LNCAP (cell line): ENCODE measurements around the gene ADGRA1.

ENCODE experiments used
- CTCF ChIP-seq: fragments of 450-650 bp; IDR thresholded peaks from 2 replicates; pipeline ENCODE4 v1.5.1; 2017; ENCODE audit warnings: mild to moderate bottlenecking

The ADGRA1 gene

GRCh38 chr10:133094866-133095265 lies 7.1 kb downstream of the ADGRA1 start:
- no peak for TF ChIP-seq CTCF

DNA sequence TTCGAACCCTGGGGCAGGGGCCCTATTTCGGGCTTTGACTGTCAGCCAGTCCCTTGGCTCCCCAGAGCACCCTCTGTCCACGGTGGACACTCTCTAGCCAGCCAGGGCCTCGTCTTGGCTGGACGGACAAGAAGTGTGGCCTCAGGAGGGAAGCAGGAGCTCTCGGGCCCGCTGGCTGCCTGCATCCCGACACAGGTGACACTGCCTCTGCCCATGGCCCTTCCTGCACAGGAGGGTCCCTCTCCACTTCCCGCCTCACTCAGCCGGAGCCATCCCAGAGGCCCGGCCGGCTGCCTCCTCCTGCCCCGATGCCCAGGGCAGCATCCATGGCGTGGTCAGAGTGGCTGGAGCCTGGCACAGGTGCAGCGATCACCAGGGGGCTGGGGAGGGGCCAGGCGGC lies 7.9 kb downstream of the ADGRA1 start:
- no peak for TF ChIP-seq CTCF

DNA sequence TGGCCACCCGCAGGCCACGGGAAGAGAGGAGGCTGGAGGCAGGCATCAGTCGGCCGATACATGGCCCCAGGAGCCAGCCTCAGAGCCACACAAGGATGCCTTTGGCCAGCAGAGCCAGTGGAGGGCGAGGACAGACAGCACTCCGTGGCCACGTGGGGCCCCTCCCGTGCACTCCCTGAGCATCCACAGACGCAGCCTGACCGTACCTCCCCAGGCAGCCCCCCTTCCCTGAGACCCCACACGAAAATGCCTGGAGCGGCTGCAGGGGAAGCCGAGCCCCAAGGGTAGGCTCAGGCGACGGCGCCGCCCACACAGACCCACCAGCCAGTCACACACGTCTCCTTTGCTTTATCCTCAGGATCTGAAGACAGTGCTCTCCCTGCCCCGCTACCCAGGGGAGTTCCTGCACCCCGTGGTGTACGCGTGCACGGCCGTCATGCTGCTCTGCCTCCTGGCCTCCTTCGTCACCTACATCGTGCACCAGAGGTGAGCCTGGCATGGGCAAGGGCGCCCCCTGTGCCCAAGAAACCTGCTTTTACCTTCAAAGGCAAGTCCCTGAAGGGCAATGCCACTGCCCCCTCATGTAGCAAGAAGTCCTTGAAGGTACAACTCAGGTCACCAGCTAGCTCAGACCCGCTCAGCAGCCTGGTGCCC lies 9.0 kb downstream of the ADGRA1 start:
- no peak for TF ChIP-seq CTCF

- TF ChIP-seq CTCF: no peak
Observed at GRCh38 chr10:133097418-133097817, 9.7 kb downstream of the ADGRA1 start.

DNA sequence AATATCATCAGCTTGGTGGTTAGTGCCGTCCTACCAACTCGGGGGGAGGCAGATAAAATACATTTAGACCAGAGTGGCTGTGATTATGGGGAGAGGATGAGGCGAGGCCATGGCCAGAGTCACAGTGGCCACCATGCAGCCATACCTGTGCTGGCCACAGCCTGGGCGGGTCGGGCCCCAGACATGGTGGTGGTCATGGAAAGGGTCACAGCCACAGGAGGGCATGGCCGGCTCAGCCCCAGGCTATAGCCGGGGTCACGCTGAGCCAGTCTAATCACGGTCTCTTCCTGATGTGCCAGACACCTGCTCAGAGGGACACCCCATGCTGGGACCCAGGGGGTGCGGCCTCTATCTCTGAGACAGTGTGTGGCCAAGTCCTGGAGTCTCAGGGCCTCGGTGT lies 10.2 kb downstream of the ADGRA1 start:
- no peak for TF ChIP-seq CTCF

GRCh38 chr10:133098426-133099124 lies 10.9 kb downstream of the ADGRA1 start:
- peak; percentile 35; the same call in 1 of the 2 replicates for TF ChIP-seq CTCF

GRCh38 chr10:133099571-133099970 lies 11.8 kb downstream of the ADGRA1 start:
- TF ChIP-seq CTCF: no peak
